Fibroblast of skin of right quadriceps (primary cell): Measurements from ENCODE around the gene C9orf152.
A peak's percentile ranks its signal among the peaks of the same experiment; 100 is the strongest.
"Not testable (repeated sequence)": the region's sequence is repeated elsewhere in the genome, so short reads cannot be mapped to it uniquely, and the experiment has no call there.

Source experiments
- DNase-seq: peaks from one replicate; pipeline ENCODE4 v3.0.0-alpha.2; 2013

C9orf152 gene, protein sequence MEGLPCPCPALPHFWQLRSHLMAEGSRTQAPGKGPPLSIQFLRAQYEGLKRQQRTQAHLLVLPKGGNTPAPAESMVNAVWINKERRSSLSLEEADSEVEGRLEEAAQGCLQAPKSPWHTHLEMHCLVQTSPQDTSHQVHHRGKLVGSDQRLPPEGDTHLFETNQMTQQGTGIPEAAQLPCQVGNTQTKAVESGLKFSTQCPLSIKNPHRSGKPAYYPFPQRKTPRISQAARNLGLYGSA

GRCh38 chr9:110208031-110208430, at the start of gene C9orf152:
C9orf152 (minus strand) TSS chr9:110208159; CDS start chr9:110207579, 580 bp downstream.
- no peak for DNase-seq

- DNase-seq: no peak
Observed at GRCh38 chr9:110257097-110257841, 49.3 kb upstream of the C9orf152 start.

- DNase-seq: peak; percentile 89
Observed at GRCh38 chr9:110256380-110257096, 48.6 kb upstream of the C9orf152 start, which contains the start of gene TXN. TXN (minus strand) TSS chr9:110256507; CDS start chr9:110256435, 72 bp downstream.

DNA sequence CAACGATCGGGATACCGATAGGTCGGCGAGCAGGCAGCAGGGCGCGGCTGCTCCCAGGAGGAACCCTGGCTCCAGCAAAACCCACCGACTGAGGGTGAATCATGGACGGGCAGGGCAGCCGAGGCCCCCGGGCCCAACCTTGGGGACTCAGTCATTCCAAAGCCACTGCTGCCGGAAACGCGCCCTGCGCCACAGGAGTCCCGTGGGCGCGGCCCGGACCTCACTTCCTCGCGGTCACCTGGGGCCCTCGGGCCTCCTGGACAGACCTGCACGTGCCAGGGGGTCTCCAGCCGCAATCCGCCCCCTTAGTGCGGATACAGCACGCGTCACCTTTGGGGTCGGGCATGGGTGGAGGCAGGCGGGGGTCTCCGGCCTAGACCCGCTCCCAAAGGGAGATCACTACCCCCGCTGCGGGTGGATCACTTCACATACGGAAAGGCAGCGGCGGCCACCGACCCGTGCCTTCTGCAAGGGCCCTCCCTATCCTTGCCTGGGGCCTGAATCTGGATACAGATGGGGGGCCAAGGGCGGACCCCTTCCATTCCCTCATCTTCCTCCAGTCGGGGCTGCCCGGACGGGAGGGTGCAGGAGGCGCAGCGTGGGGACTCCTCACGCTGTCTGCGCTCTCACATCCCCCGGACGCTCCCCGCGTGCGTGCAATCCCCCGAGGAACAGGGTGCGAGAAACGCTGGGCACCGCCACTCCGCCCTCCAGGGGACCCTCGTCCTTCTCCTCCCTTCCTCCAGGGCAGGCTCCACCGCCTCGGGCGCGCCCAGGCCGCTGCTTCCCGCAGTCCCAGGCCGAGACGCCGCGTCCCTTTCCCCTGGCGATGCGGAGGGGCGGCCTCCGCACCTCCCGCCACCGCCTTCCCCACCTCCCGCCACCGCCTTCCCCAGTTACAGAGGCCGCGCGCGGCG, 47.8 kb upstream of the C9orf152 start:
- peak; percentile 45 for DNase-seq

DNA sequence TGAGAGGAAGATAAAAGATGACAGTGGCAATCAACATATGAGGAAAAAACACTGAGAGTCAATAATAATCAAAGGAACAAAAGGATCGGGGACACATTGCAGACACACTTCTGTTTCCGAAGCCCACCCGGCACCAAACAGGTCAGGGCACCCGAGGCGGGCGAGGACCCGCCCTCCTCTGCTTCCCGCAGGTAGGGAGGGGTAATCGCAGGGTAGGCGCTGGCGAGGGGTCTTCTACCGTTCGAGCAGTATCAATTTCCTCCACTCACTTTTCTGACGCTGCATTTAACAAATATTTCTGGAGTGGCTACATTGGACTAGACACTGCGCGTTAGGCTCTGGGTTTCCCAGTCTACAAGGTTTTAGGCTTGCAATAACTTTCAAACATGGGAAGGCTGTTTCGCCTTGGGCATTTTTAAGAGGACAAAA, 47.1 kb upstream of the C9orf152 start:
- DNase-seq: no peak

- DNase-seq: no peak
Observed at GRCh38 chr9:110254500-110254899, 46.5 kb upstream of the C9orf152 start.

DNA sequence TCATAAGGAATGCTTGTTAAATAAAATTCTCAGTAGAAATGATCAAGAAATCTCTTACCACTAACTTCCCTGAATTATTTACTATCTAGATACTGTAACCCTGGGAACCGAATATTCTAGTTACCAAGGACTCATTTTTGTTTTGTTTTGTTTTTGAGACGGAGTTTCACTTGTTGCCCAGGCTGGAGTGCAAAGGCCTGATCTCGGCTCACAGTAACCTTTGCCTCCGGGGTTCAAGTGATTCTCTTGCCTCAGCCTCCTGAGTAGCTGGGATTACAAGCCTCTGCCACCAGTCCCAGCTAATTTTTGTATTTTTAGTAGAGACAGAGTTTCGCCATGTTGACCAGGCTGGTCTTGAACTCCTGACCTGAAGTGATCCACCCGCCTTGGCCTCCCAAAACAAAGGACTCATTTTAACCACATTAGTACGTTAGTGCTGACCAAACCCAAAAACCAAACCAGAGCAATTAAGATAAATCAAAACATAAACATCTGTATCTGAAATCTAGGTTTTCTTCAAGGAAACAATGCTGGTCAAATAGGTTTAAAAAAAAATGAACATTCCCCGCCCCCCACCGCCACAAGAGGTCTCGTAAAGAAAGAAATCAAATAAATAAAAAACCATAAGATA, 44.7 kb upstream of the C9orf152 start:
- no peak for DNase-seq

GRCh38 chr9:110251770-110252169, 43.8 kb upstream of the C9orf152 start:
- not testable (repeated sequence) for DNase-seq

DNA sequence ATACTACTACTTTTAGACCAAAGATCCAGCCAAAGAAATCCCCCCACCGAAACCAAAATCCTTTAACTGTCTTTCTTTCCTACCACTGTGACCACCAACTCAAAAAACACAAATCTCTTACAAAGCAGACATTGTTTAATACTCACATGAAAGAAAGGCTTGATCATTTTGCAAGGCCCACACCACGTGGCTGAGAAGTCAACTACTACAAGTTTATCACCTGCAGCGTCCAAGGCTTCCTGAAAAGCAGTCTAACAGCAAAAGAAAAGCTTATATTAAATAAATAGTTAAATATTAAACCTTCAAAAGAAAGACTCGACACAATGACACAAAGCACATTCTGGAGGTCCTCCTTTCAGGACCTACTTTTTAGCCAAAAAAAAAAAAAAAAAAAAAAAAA, 43.3 kb upstream of the C9orf152 start:
- DNase-seq: no peak

DNA sequence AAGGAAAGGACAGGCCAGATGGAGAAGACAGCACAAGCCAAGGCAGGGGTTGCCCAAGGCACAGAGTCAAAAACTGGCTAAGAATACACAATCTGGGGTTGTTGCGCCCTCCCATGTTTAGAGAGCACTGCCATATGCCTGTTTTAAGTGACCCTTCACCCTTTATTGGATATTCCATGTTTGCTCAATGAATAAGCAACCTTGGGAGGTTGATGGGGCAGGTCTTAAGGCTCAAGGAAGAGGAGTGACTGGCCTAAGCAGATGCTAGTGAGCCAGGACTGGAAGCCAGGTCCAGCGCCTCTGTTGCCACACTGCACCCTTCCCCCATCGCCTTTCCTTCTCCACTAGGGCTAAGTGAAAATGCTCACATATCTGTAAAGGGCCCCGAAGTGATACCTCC, 41.6 kb upstream of the C9orf152 start:
- DNase-seq: no peak

DNA sequence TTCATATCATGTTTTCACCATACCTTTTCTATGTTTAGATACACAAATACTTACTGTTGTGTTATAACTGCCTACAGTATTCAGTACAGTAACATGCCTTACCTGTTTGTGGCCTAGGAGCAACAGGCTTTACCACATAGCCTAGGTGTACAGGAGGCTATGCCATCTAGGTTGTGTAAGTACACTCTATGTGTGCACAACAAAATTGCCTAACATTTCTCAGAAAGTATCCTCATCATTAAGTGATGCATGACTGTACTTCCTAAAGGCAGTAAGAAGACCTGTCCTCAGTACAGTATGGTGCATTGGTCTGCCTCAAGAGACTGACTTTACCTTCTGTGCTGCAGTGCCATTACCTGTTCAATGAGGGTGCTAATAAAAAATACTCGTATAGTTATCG, 40.4 kb upstream of the C9orf152 start:
- DNase-seq: no peak

GRCh38 chr9:110246214-110246613, 38.3 kb upstream of the C9orf152 start:
- DNase-seq: no peak

GRCh38 chr9:110244616-110245015, 36.7 kb upstream of the C9orf152 start:
- no peak for DNase-seq

DNA sequence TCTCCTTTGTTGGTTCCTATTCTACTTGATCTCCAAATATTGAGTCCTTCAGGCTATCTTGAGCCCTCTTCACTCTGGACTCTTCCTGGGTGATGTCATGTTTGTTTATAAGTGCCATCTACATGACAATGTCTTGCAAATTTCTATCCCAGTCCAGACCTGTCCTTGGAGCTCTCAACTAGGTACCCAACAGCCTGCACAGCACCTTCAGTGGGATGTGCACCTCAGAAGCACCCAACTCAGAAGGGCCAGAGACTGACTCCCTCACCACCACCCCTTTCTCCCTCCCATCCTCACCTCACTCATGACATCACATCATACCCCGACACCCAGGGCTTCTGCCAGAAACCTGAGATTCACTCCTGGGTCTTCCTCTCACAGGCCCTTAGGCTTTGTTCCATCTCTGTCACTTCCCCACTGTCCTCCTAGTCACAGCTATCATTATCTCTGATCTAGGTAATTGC, 33.9 kb upstream of the C9orf152 start:
- DNase-seq: no peak

DNA sequence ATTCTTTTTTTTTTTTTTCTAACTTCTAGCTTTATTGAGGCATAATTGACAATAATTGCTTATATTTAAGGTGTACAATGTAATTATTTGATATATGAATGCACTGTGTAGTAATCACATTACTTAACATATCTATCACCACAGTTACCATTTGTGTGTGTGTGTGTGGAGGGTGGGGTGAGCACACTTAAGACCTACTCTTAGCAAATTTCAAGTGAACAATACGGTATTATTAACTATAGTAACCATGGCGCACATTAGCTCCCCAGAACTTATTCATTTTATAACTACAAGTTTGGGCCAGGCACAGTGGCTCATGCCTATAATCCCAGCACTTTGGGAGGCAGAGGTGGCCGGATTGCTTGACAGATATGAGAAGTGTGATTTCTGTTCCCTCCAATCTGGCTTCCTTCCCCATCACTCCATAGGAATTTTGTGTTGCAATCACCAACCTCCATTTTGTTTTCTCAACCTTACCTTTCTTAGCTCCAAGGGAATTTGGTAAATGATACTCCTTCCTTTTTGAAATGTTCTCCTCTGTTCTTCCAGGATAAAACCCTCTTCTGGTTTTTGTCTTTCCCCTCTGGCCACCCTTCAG, 33.4 kb upstream of the C9orf152 start:
- peak; percentile 25 for DNase-seq

GRCh38 chr9:110240198-110240597, 32.2 kb upstream of the C9orf152 start:
- DNase-seq: no peak

- no peak for DNase-seq
Observed at GRCh38 chr9:110228321-110228720, 20.4 kb upstream of the C9orf152 start.

GRCh38 chr9:110224583-110224982, 16.6 kb upstream of the C9orf152 start:
- no peak for DNase-seq

- DNase-seq: no peak
Observed at GRCh38 chr9:110220809-110221208, 12.8 kb upstream of the C9orf152 start.

GRCh38 chr9:110217656-110218099, 9.7 kb upstream of the C9orf152 start:
- DNase-seq: peak; percentile 48

GRCh38 chr9:110214586-110215355, 6.8 kb upstream of the C9orf152 start:
- no peak for DNase-seq
